ENCODE data around the gene MTNR1B.

GRCh38 chr11:92975285-92975684, 5.8 kb downstream of the MTNR1B start:
- TF ChIP-seq ZNF645 (tag by site-specific recombination; IDR thresholded peaks at IDR 0.05) (no peak), ZSCAN23 (tag by site-specific recombination; IDR thresholded peaks at IDR 0.05) (no peak), PRDM10 (tag by site-specific recombination; IDR thresholded peaks at IDR 0.05) (no peak), ZNF350 (tag by site-specific recombination; IDR thresholded peaks at IDR 0.05) (no peak), REPIN1 (tag by site-specific recombination; IDR thresholded peaks at IDR 0.05; ENCODE audit: low read depth) (no peak), ZNF549 (tag by site-specific recombination; IDR thresholded peaks at IDR 0.05) (no peak), PBX3 (CRISPR knock-in tag; IDR thresholded peaks at IDR 0.05) (no peak)
